ENCODE measurements around the gene BTN1A1.
"Not testable (repeated sequence)": the region's sequence is repeated elsewhere in the genome, so short reads cannot be mapped to it uniquely, and the experiment has no call there.

BTN1A1 gene

GRCh38 chr6:26502165-26502564 is 2.1 kb downstream of the BTN1A1 start:
- no peak for DNase-seq
- H4K91ac ChIP-seq (ENCODE audit: low read depth, low read length), result no peak overlapping the region
- peaks cover 5% of the 10 kb centered on the region in 2 experiments for H3K4me1 ChIP-seq (ENCODE audit: control insufficient read depth in 1 of 2, insufficient read depth in 2 of 2, low read length in 2 of 2)
- H4K8ac ChIP-seq (ENCODE audit: low read depth, low read length), result no peak overlapping the region
- H3K18ac ChIP-seq (ENCODE audit: low read length), result no peak overlapping the region
- no peak overlapping the region for H2BK5ac ChIP-seq (ENCODE audit: low read depth, low read length, poor library complexity)
- H2BK12ac ChIP-seq (ENCODE audit: low read length), result no peak overlapping the region
- H2AFZ ChIP-seq (ENCODE audit: insufficient read depth, low read length, poor library complexity), result no peak overlapping the region
- no peaks in the 10 kb centered on the region for H3K36me3 ChIP-seq (ENCODE audit: control insufficient read depth in 1 of 2, insufficient read depth in 2 of 2, low read length in 2 of 2)
- no peaks in the 10 kb centered on the region for H3K79me1 ChIP-seq (ENCODE audit: low read length)
- H3K4me2 ChIP-seq (ENCODE audit: low read length), result no peak overlapping the region
- no peak overlapping the region for H2BK120ac ChIP-seq (ENCODE audit: insufficient read depth, low read length, poor library complexity)
- no peaks in the 10 kb centered on the region for H3K79me2 ChIP-seq (ENCODE audit: control insufficient read depth, insufficient read depth, low read length, poor library complexity)
- no peak overlapping the region for H3K14ac ChIP-seq (ENCODE audit: low read length)
- H2AK5ac ChIP-seq (ENCODE audit: low read length), result no peak overlapping the region
- peaks cover 15% of the 10 kb centered on the region for H3K27me3 ChIP-seq (ENCODE audit: insufficient read depth, low read length)
- H3K27ac ChIP-seq (ENCODE audit: low read depth, low read length), result no peak overlapping the region
- H3K9ac ChIP-seq (ENCODE audit: low read length), result no peak overlapping the region
- peaks cover 3% of the 10 kb centered on the region for H3K9me3 ChIP-seq (ENCODE audit: insufficient read depth, low read depth, low read length)
- H3K23ac ChIP-seq (ENCODE audit: low read length), result no peak overlapping the region
- no peak overlapping the region for H3K4ac ChIP-seq (ENCODE audit: low read depth, low read length)
- no peak overlapping the region for H4K12ac ChIP-seq (ENCODE audit: low read depth, low read length)
- H3K4me3 ChIP-seq (ENCODE audit: low read depth, low read length), result no peak overlapping the region

DNA sequence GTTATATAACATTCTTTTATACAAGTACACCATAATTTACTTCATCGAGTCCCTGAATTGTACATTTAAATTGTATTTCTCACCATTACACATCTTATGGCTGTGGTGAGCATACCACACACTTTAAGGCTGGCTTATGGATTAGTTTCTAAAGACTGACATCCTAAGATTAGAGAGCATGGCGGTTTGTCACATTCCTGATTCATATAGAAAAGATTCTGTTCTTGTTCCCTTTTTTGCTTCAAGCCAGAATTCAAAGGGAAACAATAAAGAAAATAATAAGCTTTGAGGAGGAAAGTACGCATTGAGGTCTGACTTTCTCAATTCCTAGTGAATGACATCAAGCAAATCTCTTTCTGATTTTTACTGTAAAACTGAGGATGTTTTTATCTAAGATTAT is 2.5 kb downstream of the BTN1A1 start:
- Histone ChIP-seq H3K79me1 (ENCODE audit: low read length) (no peaks in the 10 kb centered on the region), H3K4me2 (ENCODE audit: low read length) (no peak overlapping the region), H3K23ac (ENCODE audit: low read length) (no peak overlapping the region), H3K9ac (ENCODE audit: low read length) (no peak overlapping the region), H2AFZ (ENCODE audit: insufficient read depth, low read length, poor library complexity) (no peak overlapping the region), H3K14ac (ENCODE audit: low read length) (no peak overlapping the region), H3K18ac (ENCODE audit: low read length) (no peak overlapping the region), H3K4me3 (ENCODE audit: low read depth, low read length) (no peak overlapping the region), H3K27me3 (ENCODE audit: insufficient read depth, low read length) (peaks cover 15% of the 10 kb centered on the region), H3K79me2 (ENCODE audit: control insufficient read depth, insufficient read depth, low read length, poor library complexity) (no peaks in the 10 kb centered on the region), H3K4me1 (ENCODE audit: control insufficient read depth in 1 of 2, insufficient read depth in 2 of 2, low read length in 2 of 2) (peaks cover 5% of the 10 kb centered on the region in 2 experiments), H3K9me3 (ENCODE audit: insufficient read depth, low read depth, low read length) (peaks cover 3% of the 10 kb centered on the region), H2BK120ac (ENCODE audit: insufficient read depth, low read length, poor library complexity) (no peak overlapping the region), H4K91ac (ENCODE audit: low read depth, low read length) (no peak overlapping the region), H2BK12ac (ENCODE audit: low read length) (no peak overlapping the region), H4K8ac (ENCODE audit: low read depth, low read length) (no peak overlapping the region), H4K12ac (ENCODE audit: low read depth, low read length) (no peak overlapping the region), H3K36me3 (ENCODE audit: control insufficient read depth in 1 of 2, insufficient read depth in 2 of 2, low read length in 2 of 2) (no peaks in the 10 kb centered on the region), H2BK5ac (ENCODE audit: low read depth, low read length, poor library complexity) (no peak overlapping the region), H3K27ac (ENCODE audit: low read depth, low read length) (no peak overlapping the region), H3K4ac (ENCODE audit: low read depth, low read length) (no peak overlapping the region), H2AK5ac (ENCODE audit: low read length) (no peak overlapping the region)
- no CpG with 5 or more reads among the region's 3 CpGs for WGBS (ENCODE audit: extremely low coverage, insufficient coverage, insufficient read length)
- DNase-seq, result no peak

DNA sequence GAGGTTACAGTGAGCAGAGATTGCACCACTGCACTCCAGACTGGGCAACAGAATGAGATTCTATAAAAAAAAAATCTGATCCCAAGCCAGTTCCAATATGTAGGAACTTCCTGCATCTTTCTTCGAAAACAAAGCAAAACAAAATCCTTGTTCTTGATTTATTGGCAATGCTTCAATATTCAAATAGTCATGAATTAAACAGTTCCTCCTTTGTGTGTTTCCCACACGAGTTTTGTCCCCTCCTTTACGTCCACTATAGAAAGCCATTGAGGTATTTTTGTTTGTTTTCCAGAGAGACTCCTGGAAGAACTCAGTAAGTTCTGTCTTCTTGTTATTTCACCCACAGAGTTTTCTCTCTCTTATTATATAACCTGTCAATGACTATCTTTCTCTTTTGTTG is 7.6 kb downstream of the BTN1A1 start:
- no peak overlapping the region for H3K18ac ChIP-seq (ENCODE audit: low read length)

GRCh38 chr6:26511033-26511432 is 10.9 kb downstream of the BTN1A1 start:
- H3K4me3 ChIP-seq (ENCODE audit: low read depth, low read length); H3K79me2 ChIP-seq (ENCODE audit: control insufficient read depth, insufficient read depth, low read length, poor library complexity); H3K27ac ChIP-seq (ENCODE audit: low read depth, low read length); H2BK5ac ChIP-seq (ENCODE audit: low read depth, low read length, poor library complexity); H4K8ac ChIP-seq (ENCODE audit: low read depth, low read length); H3K79me1 ChIP-seq (ENCODE audit: low read length); H2AK5ac ChIP-seq (ENCODE audit: low read length); H3K9me3 ChIP-seq (ENCODE audit: insufficient read depth, low read depth, low read length); H3K27me3 ChIP-seq (ENCODE audit: insufficient read depth, low read length); DNase-seq; H3K9ac ChIP-seq (ENCODE audit: low read length); H4K12ac ChIP-seq (ENCODE audit: low read depth, low read length); H3K4me2 ChIP-seq (ENCODE audit: low read length); H2BK12ac ChIP-seq (ENCODE audit: low read length); H3K18ac ChIP-seq (ENCODE audit: low read length); H3K14ac ChIP-seq (ENCODE audit: low read length); H3K23ac ChIP-seq (ENCODE audit: low read length); H3K36me3 ChIP-seq (ENCODE audit: control insufficient read depth in 1 of 2, insufficient read depth in 2 of 2, low read length in 2 of 2); H3K4me1 ChIP-seq (ENCODE audit: control insufficient read depth in 1 of 2, insufficient read depth in 2 of 2, low read length in 2 of 2); H2BK120ac ChIP-seq (ENCODE audit: insufficient read depth, low read length, poor library complexity); H3K4ac ChIP-seq (ENCODE audit: low read depth, low read length); H4K91ac ChIP-seq (ENCODE audit: low read depth, low read length); H2AFZ ChIP-seq (ENCODE audit: insufficient read depth, low read length, poor library complexity): not testable (repeated sequence)
- WGBS (ENCODE audit: extremely low coverage, insufficient coverage, insufficient read length), result no CpG with 5 or more reads among the region's 8 CpGs

More for the DNA sequence above, 7.6 kb downstream of the BTN1A1 start:
- H4K12ac ChIP-seq (ENCODE audit: low read depth, low read length), result no peak overlapping the region
- no peak overlapping the region for H2BK120ac ChIP-seq (ENCODE audit: insufficient read depth, low read length, poor library complexity)
- no peaks in the 10 kb centered on the region for H3K79me2 ChIP-seq (ENCODE audit: control insufficient read depth, insufficient read depth, low read length, poor library complexity)
- H3K79me1 ChIP-seq (ENCODE audit: low read length), result no peaks in the 10 kb centered on the region
- no peaks in the 10 kb centered on the region for H3K9me3 ChIP-seq (ENCODE audit: insufficient read depth, low read depth, low read length)
- no peak overlapping the region for H3K4me3 ChIP-seq (ENCODE audit: low read depth, low read length)
- no CpG with 5 or more reads among the region's 3 CpGs for WGBS (ENCODE audit: extremely low coverage, insufficient coverage, insufficient read length)
- no peak overlapping the region for H3K27ac ChIP-seq (ENCODE audit: low read depth, low read length)
- no peak overlapping the region for H3K23ac ChIP-seq (ENCODE audit: low read length)
- no peak overlapping the region for H3K9ac ChIP-seq (ENCODE audit: low read length)
- H3K4me1 ChIP-seq (ENCODE audit: control insufficient read depth in 1 of 2, insufficient read depth in 2 of 2, low read length in 2 of 2), result no peaks in the 10 kb centered on the region
- H2AK5ac ChIP-seq (ENCODE audit: low read length), result no peak overlapping the region
- H2BK5ac ChIP-seq (ENCODE audit: low read depth, low read length, poor library complexity), result no peak overlapping the region
- no peak overlapping the region for H4K91ac ChIP-seq (ENCODE audit: low read depth, low read length)
- no peak overlapping the region for H4K8ac ChIP-seq (ENCODE audit: low read depth, low read length)
- no peak overlapping the region for H3K4me2 ChIP-seq (ENCODE audit: low read length)
- H3K14ac ChIP-seq (ENCODE audit: low read length), result no peak overlapping the region
- H2AFZ ChIP-seq (ENCODE audit: insufficient read depth, low read length, poor library complexity), result no peak overlapping the region
- H3K36me3 ChIP-seq (ENCODE audit: control insufficient read depth in 1 of 2, insufficient read depth in 2 of 2, low read length in 2 of 2), result no peaks in the 10 kb centered on the region
- no peak for DNase-seq
- no peaks in the 10 kb centered on the region for H3K27me3 ChIP-seq (ENCODE audit: insufficient read depth, low read length)
- H2BK12ac ChIP-seq (ENCODE audit: low read length), result no peak overlapping the region
- no peak overlapping the region for H3K4ac ChIP-seq (ENCODE audit: low read depth, low read length)

Measured in trophoblast cell (in vitro differentiated cells and primary cell).